BE2C (cell line): ENCODE data around the gene CCDC68.
"Not testable (repeated sequence)": the region's sequence is repeated elsewhere in the genome, so short reads cannot be mapped to it uniquely, and the experiment has no call there.

Experiments used
- DNase-seq: peaks from one replicate; pipeline ENCODE4 v3.0.0-alpha.2; 2020
- H3K27me3 ChIP-seq: fragments of 250-450 bp; sonication (Bioruptor Pico); 2 replicates; pipeline ENCODE4 v1.5.1; 2020; ENCODE audit warnings: mild to moderate bottlenecking
- H3K36me3 ChIP-seq: fragments of 250-450 bp; sonication (Bioruptor Pico); 2 replicates; pipeline ENCODE4 v1.5.1; 2020; ENCODE audit warnings: mild to moderate bottlenecking
- H3K4me1 ChIP-seq: fragments of 250-450 bp; sonication (Bioruptor Pico); 2 replicates; pipeline ENCODE4 v1.5.1; 2020
- H3K4me3 ChIP-seq: 2 replicates; pipeline ENCODE4 v1.5.1; 2011; ENCODE audit warnings: low read depth, low read length
- H3K9me3 ChIP-seq: fragments of 250-450 bp; sonication (Bioruptor Pico); 2 replicates; pipeline ENCODE4 v1.5.1; 2020
- TF ChIP-seq, protein P1 (sequence below): IDR thresholded peaks from 2 replicates; pipeline ENCODE4 v1.5.1; 2012; ENCODE audit warnings: mild to moderate bottlenecking, low read depth, low read length

CCDC68 gene

DNA sequence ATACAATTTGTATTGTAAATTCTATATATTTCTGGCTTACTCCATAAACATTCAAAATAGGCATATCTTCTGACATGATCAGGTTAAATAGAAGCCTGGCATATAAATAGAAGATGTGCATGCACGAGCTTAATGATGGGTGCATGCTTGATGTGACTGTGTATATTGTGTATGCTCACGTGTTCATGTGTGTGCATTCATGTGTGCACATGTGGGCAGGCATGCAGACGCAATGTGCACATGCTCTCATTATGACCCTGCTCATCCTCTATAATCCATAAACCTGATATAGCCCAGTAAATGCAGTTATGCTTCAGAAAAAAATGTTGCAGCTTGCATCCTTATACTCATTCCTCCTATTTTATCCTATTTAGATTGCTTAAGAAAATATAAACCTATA lies 101.8 kb downstream of the CCDC68 start:
- H3K9me3 ChIP-seq = no peaks in the 10 kb centered on the region
- DNase-seq = no peak
- no peaks in the 10 kb centered on the region for H3K36me3 ChIP-seq
- H3K27me3 ChIP-seq = no peaks in the 10 kb centered on the region
- no peak overlapping the region for H3K4me3 ChIP-seq
- TF ChIP-seq, protein P1, sequence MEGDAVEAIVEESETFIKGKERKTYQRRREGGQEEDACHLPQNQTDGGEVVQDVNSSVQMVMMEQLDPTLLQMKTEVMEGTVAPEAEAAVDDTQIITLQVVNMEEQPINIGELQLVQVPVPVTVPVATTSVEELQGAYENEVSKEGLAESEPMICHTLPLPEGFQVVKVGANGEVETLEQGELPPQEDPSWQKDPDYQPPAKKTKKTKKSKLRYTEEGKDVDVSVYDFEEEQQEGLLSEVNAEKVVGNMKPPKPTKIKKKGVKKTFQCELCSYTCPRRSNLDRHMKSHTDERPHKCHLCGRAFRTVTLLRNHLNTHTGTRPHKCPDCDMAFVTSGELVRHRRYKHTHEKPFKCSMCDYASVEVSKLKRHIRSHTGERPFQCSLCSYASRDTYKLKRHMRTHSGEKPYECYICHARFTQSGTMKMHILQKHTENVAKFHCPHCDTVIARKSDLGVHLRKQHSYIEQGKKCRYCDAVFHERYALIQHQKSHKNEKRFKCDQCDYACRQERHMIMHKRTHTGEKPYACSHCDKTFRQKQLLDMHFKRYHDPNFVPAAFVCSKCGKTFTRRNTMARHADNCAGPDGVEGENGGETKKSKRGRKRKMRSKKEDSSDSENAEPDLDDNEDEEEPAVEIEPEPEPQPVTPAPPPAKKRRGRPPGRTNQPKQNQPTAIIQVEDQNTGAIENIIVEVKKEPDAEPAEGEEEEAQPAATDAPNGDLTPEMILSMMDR = no peak
- H3K4me1 ChIP-seq = no peaks in the 10 kb centered on the region

DNA sequence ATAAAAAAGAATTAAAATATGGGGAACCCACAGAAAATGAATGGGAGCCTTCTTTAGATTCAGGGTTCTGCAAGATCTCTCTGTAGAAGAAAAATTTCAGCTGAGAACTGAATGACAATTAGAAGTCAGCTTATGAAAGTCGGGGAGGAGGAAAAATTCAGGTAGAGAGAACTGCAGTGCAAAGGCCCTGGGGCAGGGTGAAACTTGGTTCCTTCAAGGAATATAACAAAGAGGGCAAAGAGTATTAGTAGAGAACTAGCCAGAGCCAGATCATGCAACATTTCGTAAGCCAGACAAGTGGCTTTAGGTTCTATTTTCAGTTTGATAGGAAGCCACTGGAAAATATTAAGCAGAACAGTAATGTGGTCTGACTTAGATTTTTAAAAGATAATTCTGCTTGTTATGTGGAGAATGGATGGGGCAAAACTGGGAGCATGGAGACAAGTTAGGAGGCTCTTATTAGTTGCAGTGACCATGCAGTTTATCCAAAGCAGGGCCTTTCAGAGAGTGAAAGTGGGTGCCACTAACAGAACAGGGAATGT lies 103.1 kb downstream of the CCDC68 start:
- Histone ChIP-seq H3K4me1 (no peaks in the 10 kb centered on the region), H3K36me3 (no peaks in the 10 kb centered on the region), H3K27me3 (no peaks in the 10 kb centered on the region), H3K4me3 (no peak overlapping the region), H3K9me3 (no peaks in the 10 kb centered on the region)
- no peak for DNase-seq
- TF ChIP-seq, protein P1 = no peak

DNA sequence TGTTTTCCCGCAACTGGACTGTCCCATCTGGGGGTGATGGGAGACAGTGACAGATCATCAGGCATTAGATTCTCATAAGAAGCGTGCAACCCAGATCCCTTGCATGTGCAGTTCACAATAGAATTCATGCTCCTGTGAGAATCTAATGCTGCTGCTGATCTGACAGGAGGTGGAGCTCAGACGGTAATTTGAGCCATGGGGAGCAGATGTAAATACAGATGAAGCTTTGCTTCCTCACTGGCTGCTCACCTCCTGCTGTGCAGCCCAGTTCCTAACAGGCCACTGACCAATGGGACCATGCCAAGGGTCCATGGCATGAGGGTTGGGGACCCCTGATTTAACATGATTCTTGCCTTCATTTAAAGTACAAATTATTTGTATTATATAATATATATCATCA lies 104.2 kb downstream of the CCDC68 start:
- DNase-seq, H3K4me3 ChIP-seq, H3K36me3 ChIP-seq, H3K9me3 ChIP-seq, H3K4me1 ChIP-seq, H3K27me3 ChIP-seq: not testable (repeated sequence)

DNA sequence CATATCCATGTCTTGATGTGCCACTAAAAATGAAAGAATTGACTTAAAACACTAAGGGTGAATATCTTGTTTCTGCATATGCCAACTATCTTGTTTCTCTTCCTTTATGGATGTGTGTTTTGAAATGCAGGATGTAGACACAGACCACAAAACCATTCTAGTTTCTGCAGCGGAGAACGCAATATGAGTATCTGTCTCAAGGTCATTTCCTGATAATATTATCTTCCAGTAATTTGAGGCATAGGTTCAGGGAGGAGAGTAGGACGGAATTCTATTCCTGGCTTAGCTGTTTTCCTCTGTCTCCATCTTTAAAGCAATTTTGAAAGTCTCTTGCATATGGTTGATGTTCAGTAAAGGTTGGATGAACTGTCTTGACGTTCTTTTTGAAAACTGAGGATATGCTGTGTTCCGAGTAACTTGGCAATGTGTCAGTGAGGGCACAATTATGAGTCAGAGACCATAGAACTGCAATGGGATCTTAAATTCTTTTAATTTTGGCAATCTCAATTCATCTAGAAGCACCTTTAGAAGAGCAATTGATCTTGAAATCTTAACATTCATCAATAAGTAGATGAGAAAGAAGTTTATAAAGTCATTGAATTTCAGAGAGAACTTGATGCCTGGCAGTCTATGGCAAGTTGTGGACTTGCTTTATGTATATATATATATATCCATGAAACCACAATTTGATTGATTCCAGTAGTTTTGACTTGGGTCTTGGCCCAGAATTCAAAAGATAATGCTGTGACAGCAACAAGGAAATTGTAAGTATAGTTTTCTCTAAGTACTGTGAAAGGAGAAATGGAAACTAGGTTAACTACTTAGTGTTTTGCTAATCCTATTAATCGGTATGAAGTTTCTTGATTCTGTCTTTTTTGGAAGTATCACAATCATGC lies 106.2 kb downstream of the CCDC68 start:
- Histone ChIP-seq H3K9me3 (no peaks in the 10 kb centered on the region), H3K4me1 (no peaks in the 10 kb centered on the region), H3K36me3 (no peaks in the 10 kb centered on the region), H3K4me3 (no peak overlapping the region), H3K27me3 (no peaks in the 10 kb centered on the region)
- TF ChIP-seq, protein P1 = no peak
- no peak for DNase-seq
